Measurements from ENCODE around the gene NDUFC1.
"Not testable (repeated sequence)": the region's sequence is repeated elsewhere in the genome, so short reads cannot be mapped to it uniquely, and the experiment has no call there.

Gene NDUFC1

GRCh38 chr4:139301821-139302611, at the start of gene NDUFC1:
NDUFC1 (minus strand) TSS chr4:139302477; CDS start chr4:139295798, 6,679 bp downstream.
- DNase-seq: peak; percentile 82

- DNase-seq: peak; percentile 76
Observed at GRCh38 chr4:139337612-139338011, 35.3 kb upstream of the NDUFC1 start.

- no peak for DNase-seq
Observed at GRCh38 chr4:139333046-139333445, 30.8 kb upstream of the NDUFC1 start.

- no peak for DNase-seq
Observed at GRCh38 chr4:139331185-139331584, 28.9 kb upstream of the NDUFC1 start.

GRCh38 chr4:139330283-139330682, 28.0 kb upstream of the NDUFC1 start:
- DNase-seq: no peak

- no peak for DNase-seq
Observed at GRCh38 chr4:139329665-139330200, 27.5 kb upstream of the NDUFC1 start.

GRCh38 chr4:139324620-139325019, 22.3 kb upstream of the NDUFC1 start:
- DNase-seq: no peak

- DNase-seq: not testable (repeated sequence)
Observed at GRCh38 chr4:139322541-139322940, 20.3 kb upstream of the NDUFC1 start.

GRCh38 chr4:139322070-139322469, 19.8 kb upstream of the NDUFC1 start:
- peak; percentile 35 for DNase-seq

- no peak for DNase-seq
Observed at GRCh38 chr4:139319571-139319970, 17.3 kb upstream of the NDUFC1 start.

GRCh38 chr4:139317635-139318034, 15.4 kb upstream of the NDUFC1 start:
- DNase-seq: no peak

GRCh38 chr4:139316733-139317132, 14.5 kb upstream of the NDUFC1 start:
- DNase-seq: peak; percentile 50

- no peak for DNase-seq
Observed at GRCh38 chr4:139315221-139315675, 13.0 kb upstream of the NDUFC1 start.

- DNase-seq: no peak
Observed at GRCh38 chr4:139314047-139314800, 11.9 kb upstream of the NDUFC1 start.

GRCh38 chr4:139313414-139313813, 11.1 kb upstream of the NDUFC1 start:
- not testable (repeated sequence) for DNase-seq

- DNase-seq: peak; percentile 64
Observed at GRCh38 chr4:139312552-139313332, 10.5 kb upstream of the NDUFC1 start.

GRCh38 chr4:139311909-139312308, 9.6 kb upstream of the NDUFC1 start:
- DNase-seq: no peak

GRCh38 chr4:139304920-139305319, 2.6 kb upstream of the NDUFC1 start:
- DNase-seq: no peak

GRCh38 chr4:139301113-139301820, 1.0 kb downstream of the NDUFC1 start, which contains the start of gene NAA15:
NAA15 (plus strand) TSS chr4:139301505; CDS start chr4:139301778, 273 bp downstream.
- peak; percentile 99 for DNase-seq

- DNase-seq: peak; percentile 59
Observed at GRCh38 chr4:139300431-139301112, 1.7 kb downstream of the NDUFC1 start.

- no peak for DNase-seq
Observed at GRCh38 chr4:139299536-139299935, 2.7 kb downstream of the NDUFC1 start.

All from hematopoietic multipotent progenitor cell treated with erythropoietin and hydrocortisone succinate and interleukin-3 and kit ligand, for 4 days (in vitro differentiated cells).